Vagina (tissue), 2 donors: ENCODE measurements around the gene PTOV1.

ENCODE experiments used
- POLR2A ChIP-seq, 2 donors: fragments of 450-650 bp; IDR thresholded peaks; one replicate each; pipeline ENCODE4 v1.6.1; 2017; ENCODE audit warnings: antibody characterized with exemption in 2 of 2, mild to moderate bottlenecking in 2 of 2, moderate library complexity in 2 of 2
- TF ChIP-seq, protein P1 (sequence below), 3 experiments: fragments of 450-650 bp in 2 of 3; fragments of 200-600 bp in 1 of 3; sonication (generic) in 1 of 3; IDR thresholded peaks; one replicate each; pipeline ENCODE4 v1.5.1; 2017 to 2019; ENCODE audit warnings: antibody characterized with exemption in 3 of 3, mild to moderate bottlenecking in 2 of 3, moderate library complexity in 2 of 3

DNA sequence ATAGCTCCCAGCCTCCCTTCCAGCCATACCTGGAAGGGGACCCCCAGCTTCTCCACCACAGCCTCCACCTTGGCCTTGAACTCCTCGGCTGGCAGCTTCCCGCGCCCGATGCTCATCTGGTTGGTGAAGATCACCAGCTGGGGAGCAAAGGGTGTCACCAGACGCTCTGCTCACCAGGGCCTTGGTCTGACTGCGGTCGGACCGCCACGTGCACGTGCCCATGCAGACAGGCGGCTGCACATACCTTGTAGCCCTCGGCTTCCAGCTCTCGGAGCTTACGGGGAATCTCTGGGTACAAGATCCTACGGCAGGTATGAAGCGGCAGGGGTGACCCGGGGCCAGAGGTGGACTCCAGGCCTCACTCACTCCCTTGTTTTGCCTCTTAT, 13.0 kb downstream of the PTOV1 start:
- no peak for TF ChIP-seq POLR2A (IDR thresholded peaks at IDR 0.05)
- TF ChIP-seq, protein P1, sequence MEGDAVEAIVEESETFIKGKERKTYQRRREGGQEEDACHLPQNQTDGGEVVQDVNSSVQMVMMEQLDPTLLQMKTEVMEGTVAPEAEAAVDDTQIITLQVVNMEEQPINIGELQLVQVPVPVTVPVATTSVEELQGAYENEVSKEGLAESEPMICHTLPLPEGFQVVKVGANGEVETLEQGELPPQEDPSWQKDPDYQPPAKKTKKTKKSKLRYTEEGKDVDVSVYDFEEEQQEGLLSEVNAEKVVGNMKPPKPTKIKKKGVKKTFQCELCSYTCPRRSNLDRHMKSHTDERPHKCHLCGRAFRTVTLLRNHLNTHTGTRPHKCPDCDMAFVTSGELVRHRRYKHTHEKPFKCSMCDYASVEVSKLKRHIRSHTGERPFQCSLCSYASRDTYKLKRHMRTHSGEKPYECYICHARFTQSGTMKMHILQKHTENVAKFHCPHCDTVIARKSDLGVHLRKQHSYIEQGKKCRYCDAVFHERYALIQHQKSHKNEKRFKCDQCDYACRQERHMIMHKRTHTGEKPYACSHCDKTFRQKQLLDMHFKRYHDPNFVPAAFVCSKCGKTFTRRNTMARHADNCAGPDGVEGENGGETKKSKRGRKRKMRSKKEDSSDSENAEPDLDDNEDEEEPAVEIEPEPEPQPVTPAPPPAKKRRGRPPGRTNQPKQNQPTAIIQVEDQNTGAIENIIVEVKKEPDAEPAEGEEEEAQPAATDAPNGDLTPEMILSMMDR (IDR thresholded peaks at IDR 0.05) = no peak
